Eye (tissue), 1 donor: ENCODE measurements around the gene CFAP157.

Experiments
- DNase-seq: peaks from one replicate; pipeline ENCODE4 v3.0.0-alpha.2; 2015

Gene CFAP157

DNA sequence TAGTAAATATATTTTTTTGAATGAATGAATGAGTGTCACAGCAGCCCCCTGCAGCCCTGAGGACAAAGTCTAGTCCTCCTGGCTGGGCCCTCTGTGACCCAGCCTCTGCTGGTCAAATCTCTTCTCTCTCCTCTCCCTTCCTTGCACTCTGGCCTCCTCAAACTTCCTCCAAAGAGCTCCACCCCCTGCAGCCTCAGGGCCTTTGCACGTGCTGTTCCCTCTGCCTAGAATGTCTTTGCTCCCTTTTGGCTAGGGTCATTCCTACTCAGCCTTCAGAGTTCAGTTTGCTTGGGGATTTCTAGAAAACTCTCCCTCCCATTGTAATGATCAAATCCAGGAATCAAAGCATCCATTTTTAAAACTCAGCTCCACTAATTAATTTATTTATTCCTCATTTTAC is 58.6 kb downstream of the CFAP157 start:
- no peak for DNase-seq
